ENCODE data around the gene BRI3. TPM values are rescaled to one million over a fixed set of nuclear protein-coding genes. Genes with fewer than 3 reads are reported as not detected.

Gene BRI3
- total RNA-seq, 1 donor from 2014 or later, result 151 TPM

GRCh38 chr7:98335411-98335977 lies 54.0 kb downstream of the BRI3 start:
- no peak for DNase-seq (ENCODE audit: extremely low spot score, unreplicated experiment)
- no peak for TF ChIP-seq CTCF (conservative IDR thresholded peaks at IDR 0.05)
- no peaks in the 10 kb centered on the region for H3K27me3 Mint-ChIP-seq
- peak overlapping the region; percentile 25 for H3K27ac Mint-ChIP-seq
- H3K36me3 Mint-ChIP-seq, result peaks cover 26% of the 10 kb centered on the region
- no peaks in the 10 kb centered on the region for H3K4me1 Mint-ChIP-seq (ENCODE audit: unreplicated experiment)
- peaks cover 14% of the 10 kb centered on the region for H3K9me3 Mint-ChIP-seq
- no peak overlapping the region for H3K4me3 Mint-ChIP-seq

DNA sequence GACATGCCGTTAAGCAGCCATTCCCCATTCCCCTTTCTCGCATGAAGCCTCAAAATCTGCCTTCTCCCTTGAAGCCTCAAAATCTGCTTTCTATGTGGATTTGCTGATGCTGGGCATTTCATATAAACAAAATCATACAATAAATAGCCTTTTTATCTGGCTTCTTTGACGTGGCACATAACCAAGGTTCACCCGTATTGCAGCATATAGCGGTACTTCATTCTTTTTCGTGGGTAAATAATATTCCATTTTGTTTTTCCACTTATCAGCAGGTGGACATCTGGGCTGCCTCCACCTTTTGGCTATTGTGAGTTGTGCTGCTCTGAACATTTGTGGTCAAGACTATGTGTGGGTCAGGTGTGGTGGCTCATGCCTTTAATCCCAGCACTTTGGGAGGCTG lies 57.0 kb downstream of the BRI3 start:
- Mint-ChIP-seq H3K9me3 (peaks cover 5% of the 10 kb centered on the region), H3K27ac (no peak overlapping the region), H3K36me3 (peaks cover 14% of the 10 kb centered on the region), H3K4me1 (ENCODE audit: unreplicated experiment) (no peaks in the 10 kb centered on the region), H3K4me3 (no peak overlapping the region), H3K27me3 (no peaks in the 10 kb centered on the region)
- TF ChIP-seq CTCF (conservative IDR thresholded peaks at IDR 0.05), result no peak
- DNase-seq (ENCODE audit: extremely low spot score, unreplicated experiment), result no peak

DNA sequence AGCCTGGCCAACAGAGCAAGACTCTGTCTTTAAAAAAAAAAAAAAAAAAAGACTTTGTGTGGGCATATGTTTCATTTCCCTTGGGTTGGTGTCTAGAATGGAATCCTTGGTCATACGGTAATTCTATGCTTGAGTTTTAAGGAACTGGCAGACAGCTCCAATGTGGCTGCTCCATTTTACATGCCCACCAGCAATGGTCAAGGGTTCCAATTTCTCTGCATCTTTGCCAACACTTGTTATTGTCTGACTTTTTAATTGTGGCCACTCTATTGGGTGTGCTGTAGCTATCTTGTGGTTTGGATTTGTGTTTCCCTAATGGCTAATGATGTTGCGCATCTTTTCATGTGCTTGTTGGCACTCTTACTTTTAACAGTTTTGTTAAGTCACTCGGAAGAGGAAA lies 57.6 kb downstream of the BRI3 start:
- no peak for DNase-seq (ENCODE audit: extremely low spot score, unreplicated experiment)
- H3K36me3 Mint-ChIP-seq, result peaks cover 14% of the 10 kb centered on the region
- H3K9me3 Mint-ChIP-seq, result peaks cover 5% of the 10 kb centered on the region
- H3K4me1 Mint-ChIP-seq (ENCODE audit: unreplicated experiment), result no peaks in the 10 kb centered on the region
- no peak overlapping the region for H3K27ac Mint-ChIP-seq
- no peak overlapping the region for H3K4me3 Mint-ChIP-seq
- no peak for TF ChIP-seq CTCF (conservative IDR thresholded peaks at IDR 0.05)
- H3K27me3 Mint-ChIP-seq, result no peaks in the 10 kb centered on the region

DNA sequence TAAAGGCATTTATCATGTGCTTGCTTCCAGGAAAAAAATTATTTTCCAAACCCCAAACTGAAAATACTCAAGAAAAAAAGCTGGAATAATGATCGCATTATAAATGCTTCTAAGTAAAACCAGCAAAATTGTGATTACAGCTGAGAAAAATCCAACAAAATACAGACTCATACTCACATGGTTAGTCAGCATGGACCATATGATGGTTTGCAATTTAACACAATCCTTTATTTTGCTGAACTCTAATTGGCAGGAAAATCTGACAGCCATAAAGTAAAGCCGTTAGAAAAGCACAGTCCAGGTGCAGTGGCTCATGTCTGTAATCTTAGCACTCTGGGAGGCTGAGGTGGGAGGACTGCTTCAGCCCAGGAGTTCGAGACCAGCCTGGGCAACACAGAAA lies 59.6 kb downstream of the BRI3 start:
- no peaks in the 10 kb centered on the region for H3K27me3 Mint-ChIP-seq
- H3K9me3 Mint-ChIP-seq, result peaks cover 5% of the 10 kb centered on the region
- no peaks in the 10 kb centered on the region for H3K4me1 Mint-ChIP-seq (ENCODE audit: unreplicated experiment)
- H3K27ac Mint-ChIP-seq, result no peak overlapping the region
- H3K36me3 Mint-ChIP-seq, result peaks cover 10% of the 10 kb centered on the region
- no peak for TF ChIP-seq CTCF (conservative IDR thresholded peaks at IDR 0.05)
- no peak for DNase-seq (ENCODE audit: extremely low spot score, unreplicated experiment)
- no peak overlapping the region for H3K4me3 Mint-ChIP-seq

Other genes with a start within 250 kb of the BRI3 start
- gene LMTK2, start 174.8 kb upstream of the BRI3 start, total RNA-seq (ENCODE audit: low replicate concordance), result 20.6 and 21.9 TPM in 2 replicates
- 0.46 and 0.57 TPM in 2 replicates for gene BHLHA15, start 70.2 kb upstream of the BRI3 start, total RNA-seq (ENCODE audit: low replicate concordance)
- gene TECPR1, start 29.5 kb upstream of the BRI3 start, total RNA-seq (ENCODE audit: low replicate concordance), result 32.4 and 39.9 TPM in 2 replicates
- 28.0 and 43.7 TPM in 2 replicates for gene BAIAP2L1, start 119.4 kb downstream of the BRI3 start, total RNA-seq (ENCODE audit: low replicate concordance)

Data from type B pancreatic cell (in vitro differentiated cells).